Ectodermal cell (in vitro differentiated cells): Measurements from ENCODE around the gene LTB4R.

Experiments used
- H3K27ac ChIP-seq: 2 replicates; pipeline ENCODE4 v1.7.0; 2013; ENCODE audit warnings: mild to moderate bottlenecking, low read depth, low read length; ENCODE audit not compliant: insufficient read depth, poor library complexity, severe bottlenecking
- H3K27me3 ChIP-seq: 2 replicates; pipeline ENCODE4 v1.7.0; 2013; ENCODE audit warnings: mild to moderate bottlenecking, low read length; ENCODE audit not compliant: insufficient read depth, control insufficient read depth, poor library complexity, severe bottlenecking
- H3K36me3 ChIP-seq: one replicate; pipeline ENCODE4 v1.7.0; 2013; ENCODE audit warnings: low read length; ENCODE audit not compliant: control insufficient read depth, insufficient read depth
- H3K4me1 ChIP-seq: one replicate; pipeline ENCODE4 v1.7.0; 2013; ENCODE audit warnings: low read length; ENCODE audit not compliant: control insufficient read depth, insufficient read depth
- H3K4me3 ChIP-seq: 2 replicates; pipeline ENCODE4 v1.7.0; 2013; ENCODE audit warnings: low read depth, low read length, control low read depth; ENCODE audit not compliant: insufficient read depth
- H3K9me3 ChIP-seq: 2 replicates; pipeline ENCODE4 v1.7.0; 2013; ENCODE audit warnings: mild to moderate bottlenecking, low read length, moderate library complexity; ENCODE audit not compliant: control insufficient read depth
- WGBS, 2 experiments: methylation state at CpG; one replicate each; pipeline ENCODE4 v1.1.7; 2013; ENCODE audit warnings: missing lambda C conversion rate in 2 of 2; 5-methylcytosine and 5-hydroxymethylcytosine counted together

LTB4R gene

GRCh38 chr14:24362241-24362960 is 51.1 kb downstream of the LTB4R start:
- 30 to 46% methylated on average over 1 to 2 of the region's 2 CpGs for WGBS, 2 experiments
- H3K27me3 ChIP-seq = peaks cover 25% of the 10 kb centered on the region
- no peak overlapping the region for H3K27ac ChIP-seq
- no peaks in the 10 kb centered on the region for H3K4me1 ChIP-seq
- no peak overlapping the region for H3K4me3 ChIP-seq
- H3K9me3 ChIP-seq = no peaks in the 10 kb centered on the region
- no peaks in the 10 kb centered on the region for H3K36me3 ChIP-seq

- Histone ChIP-seq H3K36me3 (no peaks in the 10 kb centered on the region), H3K27ac (no peak overlapping the region), H3K27me3 (peaks cover 25% of the 10 kb centered on the region), H3K4me1 (no peaks in the 10 kb centered on the region), H3K4me3 (no peak overlapping the region), H3K9me3 (no peaks in the 10 kb centered on the region)
- WGBS, 2 experiments = 80 to 84% methylated on average over 5 of the region's 5 CpGs
These were observed 52.1 kb downstream of the LTB4R start for GRCh38 chr14:24363401-24363800.

GRCh38 chr14:24364841-24365240 is 53.5 kb downstream of the LTB4R start:
- Histone ChIP-seq H3K4me1 (no peaks in the 10 kb centered on the region), H3K4me3 (no peak overlapping the region), H3K36me3 (no peaks in the 10 kb centered on the region), H3K27ac (no peak overlapping the region), H3K27me3 (peaks cover 25% of the 10 kb centered on the region), H3K9me3 (no peaks in the 10 kb centered on the region)
- 86 to 92% methylated on average over 1 of the region's 1 CpG for WGBS, 2 experiments

DNA sequence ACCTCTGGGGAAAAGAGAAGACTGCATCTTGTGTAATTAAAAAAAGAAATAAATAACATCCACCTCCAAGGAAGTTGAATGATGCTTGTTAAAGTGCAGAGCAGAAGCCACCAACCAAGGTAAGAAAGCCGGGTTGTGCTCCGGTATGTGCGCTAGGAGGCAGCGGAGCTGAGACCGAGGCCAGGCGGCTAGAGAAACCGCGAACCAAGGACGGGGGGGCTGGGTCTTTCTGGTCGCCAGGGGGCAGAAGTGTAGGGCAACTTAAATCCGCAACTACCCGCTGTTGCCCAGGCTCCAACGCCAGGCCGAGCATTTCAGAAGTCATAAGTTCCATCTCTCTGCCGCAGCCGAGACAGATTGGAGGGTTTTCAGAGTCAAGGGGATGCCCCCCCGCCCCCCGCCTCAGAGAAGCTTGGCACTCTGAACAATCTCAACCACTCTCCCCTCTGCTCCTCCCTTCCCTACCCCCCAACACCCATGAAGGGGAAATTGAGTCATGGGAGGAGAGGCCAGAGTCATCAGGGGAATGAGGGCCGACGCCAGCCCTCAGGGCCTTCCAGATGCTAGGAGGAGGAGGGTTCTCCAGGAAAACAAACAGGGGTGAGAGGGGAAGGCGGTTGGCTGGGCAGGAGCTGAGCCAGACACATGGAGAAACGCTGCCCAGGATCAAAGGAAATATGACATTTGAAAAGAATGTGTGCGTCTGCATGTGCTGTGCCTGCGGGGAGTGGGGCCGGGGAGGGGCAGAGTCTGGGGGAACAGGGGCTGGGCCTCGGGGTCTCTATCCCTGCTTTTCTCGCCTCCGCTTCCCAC is 54.5 kb downstream of the LTB4R start:
- Histone ChIP-seq H3K27ac (no peak overlapping the region), H3K4me3 (peak overlapping the region; percentile 90), H3K36me3 (no peaks in the 10 kb centered on the region), H3K4me1 (peaks cover under 1% of the 10 kb centered on the region), H3K9me3 (no peaks in the 10 kb centered on the region), H3K27me3 (peaks cover 21% of the 10 kb centered on the region)
- WGBS, 2 experiments = 1 to 2% methylated on average over 27 to 28 of the region's 28 CpGs

- Histone ChIP-seq H3K4me3 (peak overlapping the region; percentile 90), H3K27ac (peak overlapping the region; percentile 93)
- WGBS, 2 experiments = 0% methylated on average over 15 to 16 of the region's 16 CpGs
These were observed 55.1 kb downstream of the LTB4R start for GRCh38 chr14:24366413-24366720.

GRCh38 chr14:24366721-24367513 is 55.6 kb downstream of the LTB4R start:
- WGBS, 2 experiments = 0% methylated on average over 38 to 40 of the region's 40 CpGs
- H3K27ac ChIP-seq = peak overlapping the region; percentile 93
- H3K9me3 ChIP-seq = no peaks in the 10 kb centered on the region
- peaks cover 10% of the 10 kb centered on the region for H3K27me3 ChIP-seq
- H3K4me1 ChIP-seq = peaks cover 4% of the 10 kb centered on the region
- peak overlapping the region; percentile 90 for H3K4me3 ChIP-seq
- H3K36me3 ChIP-seq = peaks cover 3% of the 10 kb centered on the region

More at GRCh38 chr14:24366413-24366720, 55.1 kb downstream of the LTB4R start:
- Histone ChIP-seq H3K9me3 (no peaks in the 10 kb centered on the region), H3K27me3 (peaks cover 15% of the 10 kb centered on the region), H3K4me1 (peaks cover 4% of the 10 kb centered on the region), H3K36me3 (no peaks in the 10 kb centered on the region)
